Measurements from ENCODE around the gene NPPA.

DNA sequence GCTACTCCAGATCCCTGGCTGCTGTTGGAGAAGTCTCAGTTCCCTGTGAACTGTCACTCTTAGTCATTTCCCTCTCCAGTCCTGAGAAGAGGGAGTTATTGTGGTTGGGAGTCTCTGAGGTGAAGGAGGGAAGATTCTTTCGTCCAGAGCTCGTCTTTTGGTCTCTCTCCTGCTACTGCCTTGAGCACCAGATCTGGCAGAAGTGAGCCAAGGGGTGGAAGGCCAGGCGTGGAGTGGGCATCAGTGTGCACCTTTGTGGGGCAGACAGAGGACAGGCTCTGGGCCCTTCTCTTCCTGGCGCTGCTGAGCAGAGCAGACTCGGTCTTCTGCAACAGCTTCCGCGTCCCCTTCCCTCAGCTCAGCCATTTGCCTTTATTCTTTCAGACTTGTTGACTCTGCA is 22.5 kb downstream of the NPPA start:
- TF ChIP-seq, protein P1, sequence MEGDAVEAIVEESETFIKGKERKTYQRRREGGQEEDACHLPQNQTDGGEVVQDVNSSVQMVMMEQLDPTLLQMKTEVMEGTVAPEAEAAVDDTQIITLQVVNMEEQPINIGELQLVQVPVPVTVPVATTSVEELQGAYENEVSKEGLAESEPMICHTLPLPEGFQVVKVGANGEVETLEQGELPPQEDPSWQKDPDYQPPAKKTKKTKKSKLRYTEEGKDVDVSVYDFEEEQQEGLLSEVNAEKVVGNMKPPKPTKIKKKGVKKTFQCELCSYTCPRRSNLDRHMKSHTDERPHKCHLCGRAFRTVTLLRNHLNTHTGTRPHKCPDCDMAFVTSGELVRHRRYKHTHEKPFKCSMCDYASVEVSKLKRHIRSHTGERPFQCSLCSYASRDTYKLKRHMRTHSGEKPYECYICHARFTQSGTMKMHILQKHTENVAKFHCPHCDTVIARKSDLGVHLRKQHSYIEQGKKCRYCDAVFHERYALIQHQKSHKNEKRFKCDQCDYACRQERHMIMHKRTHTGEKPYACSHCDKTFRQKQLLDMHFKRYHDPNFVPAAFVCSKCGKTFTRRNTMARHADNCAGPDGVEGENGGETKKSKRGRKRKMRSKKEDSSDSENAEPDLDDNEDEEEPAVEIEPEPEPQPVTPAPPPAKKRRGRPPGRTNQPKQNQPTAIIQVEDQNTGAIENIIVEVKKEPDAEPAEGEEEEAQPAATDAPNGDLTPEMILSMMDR (IDR thresholded peaks at IDR 0.05; ENCODE audit: low read length): no peak
- no peak for TF ChIP-seq EZH2 (IDR thresholded peaks at IDR 0.05; ENCODE audit: borderline replicate concordance, low read length)

All from OCI-LY1 (cell line).